SK-N-SH treated with all-trans-retinoic acid at 6 μM for 48 hours (cell line): ENCODE measurements around the gene TNPO3.

ENCODE experiments used
- ATAC-seq: fragments of 200-7000 bp; cut with Tn5 transposase; 3 replicates; pipeline ENCODE4 v1.9.1; 2020; ENCODE audit warnings: mild to moderate bottlenecking, moderate library complexity
- ARNTL ChIP-seq: fragments of 450-650 bp; formaldehyde crosslinking; IDR thresholded peaks from 2 replicates; pipeline ENCODE4 v1.5.0; 2020; ENCODE audit warnings: low read depth, mild to moderate bottlenecking, moderate library complexity, borderline replicate concordance
- BACH2 ChIP-seq: fragments of 250-450 bp; sonication (Bioruptor Pico); IDR thresholded peaks from 2 replicates; pipeline ENCODE4 v1.9.0; 2021; ENCODE audit warnings: mild to moderate bottlenecking, borderline replicate concordance
- CREB5 ChIP-seq: fragments of 250-450 bp; sonication (Bioruptor Pico); IDR thresholded peaks from 2 replicates; pipeline ENCODE4 v1.5.1; 2020; ENCODE audit warnings: low read depth, mild to moderate bottlenecking, moderate library complexity
- CSDC2 ChIP-seq: fragments of 250-450 bp; sonication (Bioruptor Pico); IDR thresholded peaks from 2 replicates; pipeline ENCODE4 v1.5.0; 2020; ENCODE audit warnings: mild to moderate bottlenecking, moderate library complexity
- CSRNP3 ChIP-seq: fragments of 250-450 bp; sonication (Bioruptor Pico); IDR thresholded peaks from 2 replicates; pipeline ENCODE4 v1.5.1; 2021; ENCODE audit warnings: mild to moderate bottlenecking, moderate library complexity
- ESRRG ChIP-seq: fragments of 250-450 bp; sonication (Bioruptor Pico); IDR thresholded peaks from 2 replicates; pipeline ENCODE4 v1.6.1; 2021; ENCODE audit warnings: mild to moderate bottlenecking
- GLIS3 ChIP-seq: fragments of 250-450 bp; sonication (Bioruptor Pico); IDR thresholded peaks from 2 replicates; pipeline ENCODE4 v1.5.0; 2020; ENCODE audit warnings: mild to moderate bottlenecking, moderate library complexity
- ISL1 ChIP-seq: fragments of 250-450 bp; sonication (Bioruptor Pico); IDR thresholded peaks from 2 replicates; pipeline ENCODE4 v2.1.2; 2022; ENCODE audit warnings: mild to moderate bottlenecking, moderate library complexity
- PPARA ChIP-seq: fragments of 250-450 bp; sonication (Bioruptor Pico); IDR thresholded peaks from 2 replicates; pipeline ENCODE4 v1.5.0; 2020; ENCODE audit warnings: mild to moderate bottlenecking, borderline replicate concordance
- SNAI2 ChIP-seq: fragments of 250-450 bp; sonication (Bioruptor Pico); IDR thresholded peaks from 2 replicates; pipeline ENCODE4 v1.5.0; 2020; ENCODE audit warnings: mild to moderate bottlenecking, moderate library complexity
- TCF4 ChIP-seq: fragments of 250-450 bp; sonication (Bioruptor Pico); IDR thresholded peaks from 2 replicates; pipeline ENCODE4 v1.8.0; 2021; ENCODE audit warnings: mild to moderate bottlenecking, moderate library complexity, borderline replicate concordance
- TOX ChIP-seq: fragments of 250-450 bp; sonication (Bioruptor Pico); IDR thresholded peaks from 2 replicates; pipeline ENCODE4 v1.8.0; 2021; ENCODE audit warnings: mild to moderate bottlenecking, moderate library complexity, borderline replicate concordance
- TSHZ2 ChIP-seq: fragments of 250-450 bp; sonication (Bioruptor Pico); IDR thresholded peaks from 2 replicates; pipeline ENCODE4 v1.5.0; 2020; ENCODE audit warnings: mild to moderate bottlenecking, moderate library complexity
- ZC3H10 ChIP-seq: fragments of 250-450 bp; sonication (Bioruptor Pico); IDR thresholded peaks from 2 replicates; pipeline ENCODE4 v1.5.1; 2021; ENCODE audit warnings: mild to moderate bottlenecking, moderate library complexity
- ZFP3 ChIP-seq: fragments of 250-450 bp; sonication (Bioruptor Pico); IDR thresholded peaks from 2 replicates; pipeline ENCODE4 v1.5.0; 2020; ENCODE audit warnings: mild to moderate bottlenecking, moderate library complexity
- ZFP30 ChIP-seq: fragments of 450-650 bp; formaldehyde crosslinking; IDR thresholded peaks from 2 replicates; pipeline ENCODE4 v1.5.0; 2022; ENCODE audit warnings: mild to moderate bottlenecking, moderate library complexity
- ZNF565 ChIP-seq: fragments of 450-650 bp; formaldehyde crosslinking; conservative IDR thresholded peaks from 2 replicates; pipeline ENCODE4 v1.5.0; 2020; ENCODE audit warnings: low read depth, mild to moderate bottlenecking, moderate library complexity
- ZNF70 ChIP-seq: fragments of 450-650 bp; formaldehyde crosslinking; IDR thresholded peaks from 2 replicates; pipeline ENCODE4 v1.5.0; 2020; ENCODE audit warnings: mild to moderate bottlenecking, moderate library complexity
- ZNF8 ChIP-seq: fragments of 450-650 bp; formaldehyde crosslinking; IDR thresholded peaks from 2 replicates; pipeline ENCODE4 v1.5.0; 2020; ENCODE audit warnings: mild to moderate bottlenecking, moderate library complexity
- TF ChIP-seq, protein P1 (sequence below): fragments of 250-450 bp; sonication (Bioruptor Pico); IDR thresholded peaks from 2 replicates; pipeline ENCODE4 v1.8.0; 2021; ENCODE audit warnings: low read depth, mild to moderate bottlenecking, moderate library complexity, borderline replicate concordance

Gene TNPO3

GRCh38 chr7:129010075-129010474 lies 44.8 kb downstream of the TNPO3 start:
- ATAC-seq: no peak
- TF ChIP-seq, protein P1, sequence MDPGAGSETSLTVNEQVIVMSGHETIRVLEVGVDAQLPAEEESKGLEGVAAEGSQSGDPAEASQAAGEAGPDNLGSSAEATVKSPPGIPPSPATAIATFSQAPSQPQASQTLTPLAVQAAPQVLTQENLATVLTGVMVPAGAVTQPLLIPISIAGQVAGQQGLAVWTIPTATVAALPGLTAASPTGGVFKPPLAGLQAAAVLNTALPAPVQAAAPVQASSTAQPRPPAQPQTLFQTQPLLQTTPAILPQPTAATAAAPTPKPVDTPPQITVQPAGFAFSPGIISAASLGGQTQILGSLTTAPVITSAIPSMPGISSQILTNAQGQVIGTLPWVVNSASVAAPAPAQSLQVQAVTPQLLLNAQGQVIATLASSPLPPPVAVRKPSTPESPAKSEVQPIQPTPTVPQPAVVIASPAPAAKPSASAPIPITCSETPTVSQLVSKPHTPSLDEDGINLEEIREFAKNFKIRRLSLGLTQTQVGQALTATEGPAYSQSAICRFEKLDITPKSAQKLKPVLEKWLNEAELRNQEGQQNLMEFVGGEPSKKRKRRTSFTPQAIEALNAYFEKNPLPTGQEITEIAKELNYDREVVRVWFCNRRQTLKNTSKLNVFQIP (CRISPR knock-in tag): no peak
- TF ChIP-seq ZFP30 (no peak), ZNF8 (CRISPR knock-in tag) (no peak), ISL1 (CRISPR knock-in tag) (no peak), ZNF70 (CRISPR knock-in tag) (no peak), ZC3H10 (no peak), TOX (CRISPR knock-in tag) (no peak), GLIS3 (no peak), CSRNP3 (CRISPR knock-in tag) (no peak), ZFP3 (no peak), ZNF565 (CRISPR knock-in tag) (no peak), BACH2 (CRISPR knock-in tag) (no peak), TCF4 (CRISPR knock-in tag) (no peak), SNAI2 (CRISPR knock-in tag) (no peak)

- no peak for ATAC-seq
- no peak for TF ChIP-seq ZNF8 (CRISPR knock-in tag)
- no peak for TF ChIP-seq GLIS3
- TF ChIP-seq ARNTL: no peak
- no peak for TF ChIP-seq BACH2 (CRISPR knock-in tag)
- TF ChIP-seq ZFP3: no peak
- no peak for TF ChIP-seq CREB5 (CRISPR knock-in tag)
- TF ChIP-seq, all 23 proteins: peak for 0
Measured at GRCh38 chr7:129009437-129009836, 45.5 kb downstream of the TNPO3 start.

- no peak for TF ChIP-seq ZNF565 (CRISPR knock-in tag)
- TF ChIP-seq ESRRG (CRISPR knock-in tag): no peak
- TF ChIP-seq CSDC2 (CRISPR knock-in tag): no peak
- TF ChIP-seq ZFP3: no peak
- TF ChIP-seq ZFP30: no peak
- TF ChIP-seq TOX (CRISPR knock-in tag): no peak
- TF ChIP-seq, all 23 proteins: peak for 0
- ATAC-seq: no peak
Measured at GRCh38 chr7:129008645-129009414, 46.1 kb downstream of the TNPO3 start.

DNA sequence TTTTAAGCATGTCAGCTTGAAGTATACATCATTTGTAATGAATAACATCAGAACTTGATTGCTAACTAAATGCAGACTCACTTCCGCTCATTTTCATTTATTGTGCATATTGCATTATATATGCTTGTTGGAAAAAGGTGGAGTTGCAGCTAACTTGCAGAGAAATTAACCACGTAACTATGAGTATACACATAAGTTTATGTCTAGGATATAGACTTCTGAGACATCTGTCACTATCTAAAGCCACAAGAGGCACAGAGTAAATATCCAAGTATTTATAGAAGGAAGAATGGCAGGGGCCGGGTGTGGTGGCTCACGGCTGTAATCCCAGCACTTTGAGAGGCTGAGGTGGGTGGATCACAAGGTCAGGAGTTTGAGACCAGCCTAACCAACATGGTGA lies 47.3 kb downstream of the TNPO3 start:
- TF ChIP-seq ZNF70 (CRISPR knock-in tag) (no peak), CSDC2 (CRISPR knock-in tag) (no peak), ZNF565 (CRISPR knock-in tag) (no peak), ISL1 (CRISPR knock-in tag) (no peak), ZFP30 (no peak), ZC3H10 (no peak), ARNTL (no peak), TSHZ2 (CRISPR knock-in tag) (no peak), ZNF8 (CRISPR knock-in tag) (no peak), SNAI2 (CRISPR knock-in tag) (no peak), TOX (CRISPR knock-in tag) (no peak), PPARA (CRISPR knock-in tag) (no peak)
- TF ChIP-seq, protein P1 (CRISPR knock-in tag): no peak
- ATAC-seq: no peak
